Measurements from ENCODE around the gene KCNMA1.
"Not testable (repeated sequence)": the region's sequence is repeated elsewhere in the genome, so short reads cannot be mapped to it uniquely, and the experiment has no call there.

KCNMA1 gene

DNA sequence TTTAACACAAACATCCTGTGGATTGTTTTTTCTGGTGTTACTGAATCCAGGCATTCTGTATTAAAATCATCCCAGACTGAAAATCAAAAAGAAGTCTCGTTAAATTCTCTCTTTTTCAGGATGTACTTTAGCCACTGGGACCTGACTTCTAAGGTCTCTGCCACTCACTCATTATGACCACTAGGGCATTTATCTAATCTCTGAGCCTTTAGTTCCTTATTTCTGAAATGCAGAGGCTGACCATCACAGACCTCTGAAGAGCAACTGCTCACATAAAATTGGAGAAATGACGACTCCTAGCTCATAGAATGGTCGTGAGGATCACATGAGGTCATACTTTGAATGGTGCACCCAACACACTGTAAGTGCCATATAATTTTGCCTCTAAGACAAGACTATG is 63.2 kb downstream of the KCNMA1 start:
- no peak for DNase-seq (ENCODE audit: low read depth)
- H3K4me3 ChIP-seq (ENCODE audit: low read depth, low read length) = no peak overlapping the region
- TF ChIP-seq, protein P1, sequence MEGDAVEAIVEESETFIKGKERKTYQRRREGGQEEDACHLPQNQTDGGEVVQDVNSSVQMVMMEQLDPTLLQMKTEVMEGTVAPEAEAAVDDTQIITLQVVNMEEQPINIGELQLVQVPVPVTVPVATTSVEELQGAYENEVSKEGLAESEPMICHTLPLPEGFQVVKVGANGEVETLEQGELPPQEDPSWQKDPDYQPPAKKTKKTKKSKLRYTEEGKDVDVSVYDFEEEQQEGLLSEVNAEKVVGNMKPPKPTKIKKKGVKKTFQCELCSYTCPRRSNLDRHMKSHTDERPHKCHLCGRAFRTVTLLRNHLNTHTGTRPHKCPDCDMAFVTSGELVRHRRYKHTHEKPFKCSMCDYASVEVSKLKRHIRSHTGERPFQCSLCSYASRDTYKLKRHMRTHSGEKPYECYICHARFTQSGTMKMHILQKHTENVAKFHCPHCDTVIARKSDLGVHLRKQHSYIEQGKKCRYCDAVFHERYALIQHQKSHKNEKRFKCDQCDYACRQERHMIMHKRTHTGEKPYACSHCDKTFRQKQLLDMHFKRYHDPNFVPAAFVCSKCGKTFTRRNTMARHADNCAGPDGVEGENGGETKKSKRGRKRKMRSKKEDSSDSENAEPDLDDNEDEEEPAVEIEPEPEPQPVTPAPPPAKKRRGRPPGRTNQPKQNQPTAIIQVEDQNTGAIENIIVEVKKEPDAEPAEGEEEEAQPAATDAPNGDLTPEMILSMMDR (IDR thresholded peaks at IDR 0.05; ENCODE audit: insufficient read depth, low read depth, low read length, missing control alignments) = peak; percentile 7

DNA sequence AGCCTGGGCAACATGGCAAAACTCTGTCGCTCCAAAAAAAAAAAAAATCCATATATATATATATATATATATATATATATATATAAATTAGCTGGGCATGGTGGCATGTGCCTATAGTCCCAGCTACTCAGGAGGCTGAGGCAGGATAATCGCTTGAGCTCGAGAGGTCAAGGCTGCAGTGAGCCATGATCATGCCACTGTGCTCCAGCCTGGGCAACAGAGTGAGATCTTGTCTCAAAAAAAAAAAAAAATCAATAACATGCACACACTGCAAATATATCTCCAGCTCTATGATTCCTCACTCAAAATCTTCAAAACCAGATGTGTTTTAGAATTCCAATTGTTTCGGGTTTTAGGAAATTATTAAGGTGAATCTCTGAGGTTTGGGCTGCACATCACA is 65.1 kb downstream of the KCNMA1 start:
- not testable (repeated sequence) for H3K4me3 ChIP-seq (ENCODE audit: low read depth, low read length)

DNA sequence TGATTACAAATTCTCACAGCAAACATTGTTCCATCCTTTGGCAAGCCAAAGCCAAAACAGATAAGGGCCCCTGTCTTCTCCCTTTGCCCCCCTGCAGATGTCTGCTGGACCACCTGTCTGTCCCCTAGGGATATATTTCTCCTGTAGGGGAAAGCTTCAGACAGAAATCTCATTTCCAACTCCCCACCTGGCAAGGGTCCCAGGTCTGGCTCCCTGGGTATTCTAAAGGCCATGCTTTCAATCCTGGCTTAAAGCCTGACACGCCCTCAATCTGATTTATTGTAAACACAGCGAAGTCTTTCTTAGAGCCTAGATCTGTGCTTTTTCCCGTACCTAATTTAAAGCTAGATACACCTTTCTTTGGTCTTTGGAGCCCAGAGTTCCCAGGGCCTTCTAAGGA is 66.1 kb downstream of the KCNMA1 start:
- no peak for DNase-seq (ENCODE audit: low read depth)
- TF ChIP-seq, protein P1 (IDR thresholded peaks at IDR 0.05; ENCODE audit: insufficient read depth, low read depth, low read length, missing control alignments) = no peak
- no peak overlapping the region for H3K4me3 ChIP-seq (ENCODE audit: low read depth, low read length)

More for the DNA sequence above, 65.1 kb downstream of the KCNMA1 start:
- DNase-seq (ENCODE audit: low read depth) = not testable (repeated sequence)

DNA sequence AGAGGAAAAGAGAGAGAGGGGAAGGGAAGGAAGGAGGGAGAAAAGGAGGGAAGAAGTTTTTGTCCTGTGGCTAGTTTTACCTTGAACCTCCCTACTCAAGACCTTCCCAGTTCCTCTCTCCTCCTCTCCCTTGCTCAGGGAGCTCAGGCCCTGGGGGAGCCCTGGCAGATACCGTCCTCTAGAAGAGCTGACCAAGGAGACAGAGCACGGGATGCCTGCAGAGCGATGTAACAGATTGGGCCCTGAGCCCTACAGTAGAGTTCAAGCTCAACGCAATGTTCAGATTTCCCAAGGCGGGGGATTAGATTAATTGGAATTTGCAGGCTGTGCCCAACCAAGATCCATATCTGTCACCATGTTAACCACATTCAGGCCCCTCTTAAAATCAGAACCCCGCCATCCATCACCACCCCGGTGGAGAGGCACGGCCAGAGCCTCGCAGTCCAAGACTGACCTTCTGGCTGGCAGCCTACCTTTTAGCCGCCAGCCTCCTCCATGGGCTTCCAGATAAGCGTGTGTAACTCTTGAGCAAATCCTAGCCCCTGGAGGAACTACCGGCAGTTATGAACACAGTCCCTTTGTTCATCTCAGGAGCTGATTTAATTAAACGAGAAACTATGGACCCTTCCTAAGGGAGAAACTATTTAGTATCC is 70.6 kb downstream of the KCNMA1 start:
- TF ChIP-seq, protein P1 (IDR thresholded peaks at IDR 0.05; ENCODE audit: insufficient read depth, low read depth, low read length, missing control alignments) = no peak
- no peak for DNase-seq (ENCODE audit: low read depth)
- H3K4me3 ChIP-seq (ENCODE audit: low read depth, low read length) = no peak overlapping the region

DNA sequence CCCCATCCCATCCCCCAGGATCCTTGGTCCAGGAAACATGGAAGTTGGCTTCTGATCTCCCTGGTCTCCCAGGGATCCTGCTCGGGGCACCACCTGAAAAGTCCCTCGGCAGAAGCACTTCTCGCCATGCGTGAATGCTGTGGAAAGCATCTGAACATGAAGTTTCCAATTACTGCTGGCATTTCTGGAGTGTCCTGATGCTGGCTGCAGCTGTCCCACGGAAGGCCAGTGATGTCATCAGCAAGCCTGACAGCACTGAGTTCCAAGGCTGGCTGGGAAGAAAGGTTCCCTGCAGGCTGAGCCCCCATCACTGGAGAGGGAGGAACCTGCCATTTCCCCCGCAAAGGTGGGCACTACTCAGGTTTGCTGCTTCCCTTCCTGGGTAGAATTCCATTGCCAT is 71.4 kb downstream of the KCNMA1 start:
- TF ChIP-seq, protein P1 (IDR thresholded peaks at IDR 0.05; ENCODE audit: insufficient read depth, low read depth, low read length, missing control alignments) = no peak
- DNase-seq (ENCODE audit: low read depth) = no peak
- H3K4me3 ChIP-seq (ENCODE audit: low read depth, low read length) = no peak overlapping the region

DNA sequence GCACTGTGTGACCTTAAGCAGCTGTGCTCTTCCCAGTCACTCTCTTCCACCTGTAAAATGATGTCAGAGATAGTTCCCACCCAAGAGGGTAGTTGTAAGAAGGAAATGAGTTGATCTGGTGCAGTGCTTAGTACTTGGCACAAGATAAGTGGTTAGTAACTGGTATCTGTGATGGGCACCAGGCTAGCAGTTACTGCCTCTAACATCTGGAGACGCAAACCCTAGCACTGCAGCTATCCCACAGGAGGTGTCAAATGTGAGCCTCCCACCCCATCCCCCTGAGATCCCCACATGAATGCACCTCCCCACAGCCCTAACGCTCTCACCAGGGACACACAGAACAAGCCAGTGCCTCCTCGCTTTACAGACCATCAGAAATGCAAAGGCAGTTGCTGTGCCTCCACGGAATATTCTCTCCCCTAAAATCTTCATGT is 72.0 kb downstream of the KCNMA1 start:
- TF ChIP-seq, protein P1 (IDR thresholded peaks at IDR 0.05; ENCODE audit: insufficient read depth, low read depth, low read length, missing control alignments) = no peak
- no peak overlapping the region for H3K4me3 ChIP-seq (ENCODE audit: low read depth, low read length)
- no peak for DNase-seq (ENCODE audit: low read depth)

DNA sequence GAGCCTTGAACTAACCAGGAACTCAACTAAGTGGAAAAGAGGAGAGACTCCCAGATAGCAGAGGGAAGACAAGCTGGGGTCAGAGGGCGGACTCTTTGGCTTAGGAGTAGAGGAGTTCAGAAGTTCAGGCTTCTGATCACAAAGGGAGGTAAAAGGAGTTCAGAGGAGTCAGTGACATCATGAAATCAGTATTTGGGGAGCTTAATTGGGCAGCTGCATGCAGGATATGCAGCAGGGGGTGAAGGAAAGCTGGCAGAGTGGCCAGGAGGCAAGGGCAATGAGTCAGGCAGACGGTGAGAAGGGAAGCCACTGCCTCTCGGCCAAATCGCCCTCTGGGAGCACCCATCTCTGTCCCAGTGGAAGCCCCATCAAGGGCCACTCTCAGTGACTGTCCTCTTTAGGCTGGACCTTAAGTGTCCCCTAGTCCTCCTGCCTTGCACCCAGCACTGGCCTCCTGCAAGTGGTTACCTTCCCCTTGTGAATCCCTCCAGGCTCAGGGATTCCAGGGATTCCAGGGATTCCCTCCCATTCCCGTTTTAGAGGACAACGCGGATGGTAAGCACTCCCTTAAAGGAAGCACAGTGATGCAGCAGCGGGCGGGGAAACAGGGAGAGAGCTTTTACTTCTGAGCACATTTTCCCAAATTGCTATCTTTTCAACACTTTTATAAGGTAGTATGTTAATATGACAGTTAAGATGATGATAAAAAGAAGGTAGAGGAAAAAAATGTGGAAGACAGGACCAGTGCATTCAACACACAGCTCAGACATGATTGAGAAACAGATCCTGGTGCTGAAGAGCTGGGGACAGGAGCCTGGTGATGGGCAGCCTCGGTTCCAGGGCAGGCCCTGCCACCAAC is 72.6 kb downstream of the KCNMA1 start:
- TF ChIP-seq, protein P1 (IDR thresholded peaks at IDR 0.05; ENCODE audit: insufficient read depth, low read depth, low read length, missing control alignments) = no peak
- H3K4me3 ChIP-seq (ENCODE audit: low read depth, low read length) = no peak overlapping the region
- DNase-seq (ENCODE audit: low read depth) = no peak

Data from GM12865 (cell line).